ENCODE measurements around the gene CERCAM.

CERCAM gene

DNA sequence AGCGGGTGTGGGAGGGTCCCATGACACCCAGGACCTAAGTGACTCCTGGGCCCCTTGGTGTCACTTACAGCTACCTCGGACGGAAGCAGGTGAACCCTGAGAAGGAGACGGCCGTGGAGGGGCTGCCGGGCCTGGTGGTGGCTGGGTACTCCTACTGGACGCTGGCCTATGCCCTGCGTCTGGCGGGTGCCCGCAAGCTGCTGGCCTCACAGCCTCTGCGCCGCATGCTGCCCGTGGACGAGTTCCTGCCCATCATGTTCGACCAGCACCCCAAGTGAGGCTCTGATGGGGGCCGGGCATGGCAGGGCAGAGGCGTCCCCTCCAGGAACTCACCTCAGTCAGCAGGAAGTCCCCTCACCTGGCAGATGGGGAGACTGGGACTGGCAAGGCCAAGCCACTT lies 13.7 kb downstream of the CERCAM start:
- 98% methylated on average over 17 of the region's 17 CpGs for WGBS
- Histone ChIP-seq H3K14ac (ENCODE audit: low read length in 2 of 2) (no peak overlapping the region), H2BK15ac (ENCODE audit: low read depth, poor library complexity, severe bottlenecking) (no peak overlapping the region), H2BK120ac (ENCODE audit: low read depth, low read length) (no peak overlapping the region), H4K8ac (ENCODE audit: low read length) (peak overlapping the region; percentile 1), H3K9ac (ENCODE audit: low read length) (no peak overlapping the region), H3K23ac (ENCODE audit: low read length in 2 of 2) (peak overlapping the region in 1 of 2 experiments; percentile 48), H3K9me3 (ENCODE audit: control insufficient read depth, low read length) (no peaks in the 10 kb centered on the region), H3K79me1 (replicated peaks; ENCODE audit: low read length, poor library complexity, severe bottlenecking) (no peaks in the 10 kb centered on the region), H3K4me2 (ENCODE audit: low read length, poor library complexity, severe bottlenecking) (no peak overlapping the region), H3K27me3 (ENCODE audit: control insufficient read depth in 1 of 2, insufficient read depth in 1 of 2, low read length in 2 of 2) (no peaks in the 10 kb centered on the region), H2AFZ (ENCODE audit: low read depth, low read length) (no peak overlapping the region), H3K27ac (ENCODE audit: low read length, poor library complexity, severe bottlenecking) (no peak overlapping the region), H2AK5ac (ENCODE audit: low read length, severe bottlenecking) (no peak overlapping the region), H4K91ac (ENCODE audit: low read length) (no peak overlapping the region), H3K4ac (ENCODE audit: low read depth in 1 of 2, low read length in 2 of 2) (no peak overlapping the region), H2BK5ac (ENCODE audit: low read depth, low read length, poor library complexity, severe bottlenecking) (no peak overlapping the region), H3K36me3 (ENCODE audit: control insufficient read depth in 1 of 2, insufficient read depth in 2 of 2, low read depth in 1 of 2, low read length in 2 of 2) (peaks cover 30 to 44% of the 10 kb centered on the region in 2 experiments), H3K4me1 (ENCODE audit: control insufficient read depth, insufficient read depth, low read depth, low read length) (peaks cover 6% of the 10 kb centered on the region), H2BK12ac (ENCODE audit: low read length in 2 of 2) (no peak overlapping the region), H3K18ac (ENCODE audit: low read depth in 1 of 2, low read length in 2 of 2) (no peak overlapping the region), H3K4me3 (ENCODE audit: insufficient read depth in 1 of 2, low read depth in 1 of 2, low read length in 2 of 2) (no peak overlapping the region)
- no peak for DNase-seq

DNA sequence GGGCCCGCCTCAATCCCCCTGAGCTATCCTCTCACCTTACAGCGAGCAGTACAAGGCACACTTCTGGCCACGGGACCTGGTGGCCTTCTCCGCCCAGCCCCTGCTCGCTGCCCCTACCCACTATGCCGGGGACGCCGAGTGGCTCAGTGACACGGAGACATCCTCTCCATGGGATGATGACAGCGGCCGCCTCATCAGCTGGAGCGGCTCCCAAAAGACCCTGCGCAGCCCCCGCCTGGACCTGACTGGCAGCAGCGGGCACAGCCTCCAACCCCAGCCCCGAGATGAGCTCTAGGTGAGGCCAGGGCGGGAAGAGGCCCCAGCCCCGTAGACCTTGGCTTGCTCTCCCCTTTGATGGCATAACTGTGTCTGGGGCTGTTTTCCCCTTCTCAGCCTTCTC lies 15.0 kb downstream of the CERCAM start:
- Histone ChIP-seq H3K36me3 (ENCODE audit: control insufficient read depth in 1 of 2, insufficient read depth in 2 of 2, low read depth in 1 of 2, low read length in 2 of 2) (peaks cover 28 to 42% of the 10 kb centered on the region in 2 experiments), H3K23ac (ENCODE audit: low read length in 2 of 2) (no peak overlapping the region), H2AK5ac (ENCODE audit: low read length, severe bottlenecking) (no peak overlapping the region), H2BK120ac (ENCODE audit: low read depth, low read length) (no peak overlapping the region), H3K27me3 (ENCODE audit: control insufficient read depth in 1 of 2, insufficient read depth in 1 of 2, low read length in 2 of 2) (no peaks in the 10 kb centered on the region), H3K79me1 (replicated peaks; ENCODE audit: low read length, poor library complexity, severe bottlenecking) (no peaks in the 10 kb centered on the region), H2BK5ac (ENCODE audit: low read depth, low read length, poor library complexity, severe bottlenecking) (no peak overlapping the region), H3K4ac (ENCODE audit: low read depth in 1 of 2, low read length in 2 of 2) (no peak overlapping the region), H4K8ac (ENCODE audit: low read length) (no peak overlapping the region), H3K27ac (ENCODE audit: low read length, poor library complexity, severe bottlenecking) (no peak overlapping the region), H3K18ac (ENCODE audit: low read depth in 1 of 2, low read length in 2 of 2) (no peak overlapping the region), H3K9me3 (ENCODE audit: control insufficient read depth, low read length) (no peaks in the 10 kb centered on the region), H3K4me3 (ENCODE audit: insufficient read depth in 1 of 2, low read depth in 1 of 2, low read length in 2 of 2) (no peak overlapping the region), H2AFZ (ENCODE audit: low read depth, low read length) (no peak overlapping the region), H2BK15ac (ENCODE audit: low read depth, poor library complexity, severe bottlenecking) (no peak overlapping the region), H3K9ac (ENCODE audit: low read length) (no peak overlapping the region), H4K91ac (ENCODE audit: low read length) (no peak overlapping the region), H3K14ac (ENCODE audit: low read length in 2 of 2) (no peak overlapping the region), H3K4me2 (ENCODE audit: low read length, poor library complexity, severe bottlenecking) (no peak overlapping the region), H2BK12ac (ENCODE audit: low read length in 2 of 2) (no peak overlapping the region), H3K4me1 (ENCODE audit: control insufficient read depth, insufficient read depth, low read depth, low read length) (peaks cover 6% of the 10 kb centered on the region)
- no peak for DNase-seq
- 97% methylated on average over 18 of the region's 18 CpGs for WGBS

DNA sequence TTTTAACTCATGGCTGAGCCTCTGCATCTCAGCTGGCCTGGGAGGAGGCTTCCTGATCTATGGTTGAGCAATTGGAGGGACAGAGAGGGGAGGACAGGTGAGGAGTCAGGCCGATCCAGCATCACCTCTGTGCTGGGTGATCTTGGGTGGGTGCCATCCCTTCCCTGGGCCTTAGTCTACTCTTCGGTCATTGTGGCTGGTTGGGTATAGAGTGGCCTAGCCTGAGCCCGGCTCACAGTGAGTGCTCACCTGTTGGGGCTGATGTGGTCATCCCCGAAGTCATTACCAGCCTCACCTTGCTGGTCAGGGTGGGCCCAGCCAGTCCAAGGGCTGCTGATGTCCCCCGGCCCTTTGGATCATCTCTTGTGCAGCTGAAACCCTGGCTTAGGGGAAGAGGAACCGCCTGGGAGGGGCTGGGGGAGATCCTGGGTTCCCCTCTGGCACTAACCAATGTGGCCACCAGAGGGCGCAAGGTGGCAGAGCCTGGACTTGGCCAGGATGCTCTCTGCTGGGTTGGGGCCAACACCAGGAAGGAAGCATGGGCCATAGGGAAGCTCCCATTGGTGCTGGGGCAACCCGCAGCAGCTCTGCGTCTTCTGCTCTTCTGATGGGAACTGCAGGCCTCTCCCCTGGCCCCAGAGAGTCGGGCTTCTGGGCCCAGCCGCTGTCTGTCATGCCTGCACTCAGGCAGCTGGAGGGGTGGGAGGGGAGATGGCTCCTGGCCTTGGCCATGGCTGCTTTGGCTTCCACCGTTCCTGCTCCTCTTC lies 17.9 kb downstream of the CERCAM start:
- H3K14ac ChIP-seq (ENCODE audit: low read length in 2 of 2): no peak overlapping the region
- H3K4ac ChIP-seq (ENCODE audit: low read depth in 1 of 2, low read length in 2 of 2): peak overlapping the region in 1 of 2 experiments; percentile 31
- no peaks in the 10 kb centered on the region for H3K9me3 ChIP-seq (ENCODE audit: control insufficient read depth, low read length)
- H3K4me2 ChIP-seq (ENCODE audit: low read length, poor library complexity, severe bottlenecking): no peak overlapping the region
- H2BK5ac ChIP-seq (ENCODE audit: low read depth, low read length, poor library complexity, severe bottlenecking): no peak overlapping the region
- H2BK15ac ChIP-seq (ENCODE audit: low read depth, poor library complexity, severe bottlenecking): no peak overlapping the region
- H3K4me1 ChIP-seq (ENCODE audit: control insufficient read depth, insufficient read depth, low read depth, low read length): peaks cover 6% of the 10 kb centered on the region
- no peaks in the 10 kb centered on the region for H3K79me1 ChIP-seq (replicated peaks; ENCODE audit: low read length, poor library complexity, severe bottlenecking)
- no peak overlapping the region for H3K4me3 ChIP-seq (ENCODE audit: insufficient read depth in 1 of 2, low read depth in 1 of 2, low read length in 2 of 2)
- H2AK5ac ChIP-seq (ENCODE audit: low read length, severe bottlenecking): no peak overlapping the region
- H3K23ac ChIP-seq (ENCODE audit: low read length in 2 of 2): no peak overlapping the region
- H4K91ac ChIP-seq (ENCODE audit: low read length): no peak overlapping the region
- DNase-seq: peak; percentile 75
- H3K27ac ChIP-seq (ENCODE audit: low read length, poor library complexity, severe bottlenecking): no peak overlapping the region
- H2AFZ ChIP-seq (ENCODE audit: low read depth, low read length): no peak overlapping the region
- H2BK120ac ChIP-seq (ENCODE audit: low read depth, low read length): no peak overlapping the region
- peak overlapping the region in 1 of 2 experiments; percentile 24 for H2BK12ac ChIP-seq (ENCODE audit: low read length in 2 of 2)
- 61% methylated on average over 12 of the region's 12 CpGs for WGBS
- no peak overlapping the region for H3K9ac ChIP-seq (ENCODE audit: low read length)
- H4K8ac ChIP-seq (ENCODE audit: low read length): peak overlapping the region; percentile 78
- peaks cover 14 to 27% of the 10 kb centered on the region in 2 experiments for H3K36me3 ChIP-seq (ENCODE audit: control insufficient read depth in 1 of 2, insufficient read depth in 2 of 2, low read depth in 1 of 2, low read length in 2 of 2)
- no peak overlapping the region for H3K18ac ChIP-seq (ENCODE audit: low read depth in 1 of 2, low read length in 2 of 2)
- peaks cover 0 to 15% of the 10 kb centered on the region in 2 experiments for H3K27me3 ChIP-seq (ENCODE audit: control insufficient read depth in 1 of 2, insufficient read depth in 1 of 2, low read length in 2 of 2)

DNA sequence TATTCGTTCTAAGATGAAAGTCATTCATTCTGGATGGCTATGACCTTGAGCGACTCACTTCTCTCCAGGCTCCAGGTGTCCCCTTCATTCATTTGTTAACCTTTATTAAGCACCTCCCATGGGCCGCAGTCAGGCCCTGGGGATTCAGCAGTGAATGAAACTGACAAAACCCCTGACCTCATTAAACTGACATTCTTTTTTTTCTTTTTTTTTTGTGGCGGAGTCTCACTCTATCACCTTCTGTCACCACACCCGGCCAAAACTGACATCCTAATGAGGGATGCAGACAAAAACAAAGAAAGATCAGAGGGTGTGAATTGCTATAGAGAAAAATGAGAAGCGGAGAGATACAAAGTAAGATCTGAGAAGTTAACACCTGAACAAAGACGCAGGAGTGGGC lies 18.6 kb downstream of the CERCAM start:
- Histone ChIP-seq H2AK5ac (ENCODE audit: low read length, severe bottlenecking) (no peak overlapping the region), H2BK120ac (ENCODE audit: low read depth, low read length) (no peak overlapping the region), H2BK15ac (ENCODE audit: low read depth, poor library complexity, severe bottlenecking) (no peak overlapping the region), H3K27ac (ENCODE audit: low read length, poor library complexity, severe bottlenecking) (no peak overlapping the region), H3K9ac (ENCODE audit: low read length) (no peak overlapping the region), H3K4me3 (ENCODE audit: insufficient read depth in 1 of 2, low read depth in 1 of 2, low read length in 2 of 2) (no peak overlapping the region), H3K4ac (ENCODE audit: low read depth in 1 of 2, low read length in 2 of 2) (no peak overlapping the region), H3K23ac (ENCODE audit: low read length in 2 of 2) (no peak overlapping the region), H2BK5ac (ENCODE audit: low read depth, low read length, poor library complexity, severe bottlenecking) (no peak overlapping the region), H3K14ac (ENCODE audit: low read length in 2 of 2) (no peak overlapping the region), H3K27me3 (ENCODE audit: control insufficient read depth in 1 of 2, insufficient read depth in 1 of 2, low read length in 2 of 2) (peaks cover under 1 to 17% of the 10 kb centered on the region in 2 experiments), H3K4me1 (ENCODE audit: control insufficient read depth, insufficient read depth, low read depth, low read length) (peaks cover 6% of the 10 kb centered on the region), H3K79me1 (replicated peaks; ENCODE audit: low read length, poor library complexity, severe bottlenecking) (no peaks in the 10 kb centered on the region), H2BK12ac (ENCODE audit: low read length in 2 of 2) (no peak overlapping the region), H3K18ac (ENCODE audit: low read depth in 1 of 2, low read length in 2 of 2) (no peak overlapping the region), H4K8ac (ENCODE audit: low read length) (no peak overlapping the region), H3K9me3 (ENCODE audit: control insufficient read depth, low read length) (no peaks in the 10 kb centered on the region), H3K4me2 (ENCODE audit: low read length, poor library complexity, severe bottlenecking) (no peak overlapping the region), H2AFZ (ENCODE audit: low read depth, low read length) (no peak overlapping the region), H4K91ac (ENCODE audit: low read length) (no peak overlapping the region), H3K36me3 (ENCODE audit: control insufficient read depth in 1 of 2, insufficient read depth in 2 of 2, low read depth in 1 of 2, low read length in 2 of 2) (peaks cover 14 to 20% of the 10 kb centered on the region in 2 experiments)
- 93% methylated on average over 5 of the region's 7 CpGs for WGBS
- DNase-seq: no peak
